Trophoblast cell (in vitro differentiated cells and primary cell): ENCODE measurements around the gene NRF1.

Source experiments
- DNase-seq, 2 donors: peaks; one replicate each; pipeline ENCODE4 v3.0.0-alpha.2; 2016
- H2AFZ ChIP-seq: 2 replicates; pipeline ENCODE4 v1.6.1; 2013; ENCODE audit warnings: low read length, moderate library complexity, mild to moderate bottlenecking; ENCODE audit not compliant: insufficient read depth, poor library complexity
- H2AK5ac ChIP-seq: 2 replicates; pipeline ENCODE4 v1.6.1; 2013; ENCODE audit warnings: mild to moderate bottlenecking, low read length
- H2BK120ac ChIP-seq: 2 replicates; pipeline ENCODE4 v1.6.1; 2013; ENCODE audit warnings: low read length, mild to moderate bottlenecking, moderate library complexity; ENCODE audit not compliant: insufficient read depth, poor library complexity
- H2BK12ac ChIP-seq: 2 replicates; pipeline ENCODE4 v1.6.1; 2013; ENCODE audit warnings: mild to moderate bottlenecking, low read length, moderate library complexity
- H2BK5ac ChIP-seq: 2 replicates; pipeline ENCODE4 v1.6.1; 2013; ENCODE audit warnings: low read length, low read depth, moderate library complexity, mild to moderate bottlenecking; ENCODE audit not compliant: poor library complexity
- H3K14ac ChIP-seq: 2 replicates; pipeline ENCODE4 v1.6.1; 2013; ENCODE audit warnings: mild to moderate bottlenecking, low read length
- H3K18ac ChIP-seq: 2 replicates; pipeline ENCODE4 v1.6.1; 2013; ENCODE audit warnings: mild to moderate bottlenecking, low read length
- H3K23ac ChIP-seq: 2 replicates; pipeline ENCODE4 v1.6.1; 2013; ENCODE audit warnings: low read length
- H3K27ac ChIP-seq: 2 replicates; pipeline ENCODE4 v1.5.1; 2013; ENCODE audit warnings: low read depth, mild to moderate bottlenecking, inconsistent platforms, low read length, moderate library complexity
- H3K27me3 ChIP-seq: 2 replicates; pipeline ENCODE4 v1.6.1; 2013; ENCODE audit warnings: inconsistent platforms, mild to moderate bottlenecking, low read length, moderate library complexity; ENCODE audit not compliant: insufficient read depth
- H3K36me3 ChIP-seq, 2 experiments: 1 replicate in 1 of 2; 2 replicates in 1 of 2; pipeline ENCODE4 v1.6.1; 2013; ENCODE audit warnings: low read length in 2 of 2, mild to moderate bottlenecking in 2 of 2, moderate library complexity in 1 of 2; ENCODE audit not compliant: insufficient read depth in 2 of 2, control insufficient read depth in 1 of 2
- H3K4ac ChIP-seq: 2 replicates; pipeline ENCODE4 v1.6.1; 2013; ENCODE audit warnings: low read depth, mild to moderate bottlenecking, low read length, moderate library complexity
- H3K4me1 ChIP-seq, 2 experiments: 1 replicate in 1 of 2; 2 replicates in 1 of 2; pipeline ENCODE4 v1.6.1; 2013; ENCODE audit warnings: low read length in 2 of 2, mild to moderate bottlenecking in 2 of 2, moderate library complexity in 1 of 2; ENCODE audit not compliant: insufficient read depth in 2 of 2, control insufficient read depth in 1 of 2
- H3K4me2 ChIP-seq: 2 replicates; pipeline ENCODE4 v1.6.1; 2013; ENCODE audit warnings: inconsistent platforms, mild to moderate bottlenecking, low read length, moderate library complexity
- H3K4me3 ChIP-seq: 2 replicates; pipeline ENCODE4 v1.5.1; 2013; ENCODE audit warnings: mild to moderate bottlenecking, low read depth, low read length, inconsistent platforms
- H3K79me1 ChIP-seq: one replicate; pipeline ENCODE4 v1.6.1; 2013; ENCODE audit warnings: low read length
- H3K79me2 ChIP-seq: 2 replicates; pipeline ENCODE4 v1.6.1; 2013; ENCODE audit warnings: low read length, mild to moderate bottlenecking; ENCODE audit not compliant: control insufficient read depth, insufficient read depth, poor library complexity
- H3K9ac ChIP-seq: 2 replicates; pipeline ENCODE4 v1.6.1; 2013; ENCODE audit warnings: mild to moderate bottlenecking, low read length
- H3K9me3 ChIP-seq: 2 replicates; pipeline ENCODE4 v1.6.1; 2013; ENCODE audit warnings: low read depth, mild to moderate bottlenecking, control low read depth, inconsistent platforms, low read length; ENCODE audit not compliant: insufficient read depth
- H4K12ac ChIP-seq: 2 replicates; pipeline ENCODE4 v1.6.1; 2013; ENCODE audit warnings: low read depth, mild to moderate bottlenecking, low read length, moderate library complexity
- H4K8ac ChIP-seq: 2 replicates; pipeline ENCODE4 v1.6.1; 2013; ENCODE audit warnings: low read depth, mild to moderate bottlenecking, low read length, moderate library complexity
- H4K91ac ChIP-seq: one replicate; pipeline ENCODE4 v1.6.1; 2013; ENCODE audit warnings: low read depth, mild to moderate bottlenecking, low read length, moderate library complexity
- WGBS: extraction: QIAGEN DNeasy Blood & Tissue Kit; methylation state at CpG from one replicate; pipeline ENCODE4 v1.1.7; 2013; ENCODE audit warnings: missing lambda C conversion rate; ENCODE audit not compliant: insufficient read length, insufficient coverage; ENCODE audit errors: extremely low coverage; 5-methylcytosine and 5-hydroxymethylcytosine counted together

NRF1 gene

DNA sequence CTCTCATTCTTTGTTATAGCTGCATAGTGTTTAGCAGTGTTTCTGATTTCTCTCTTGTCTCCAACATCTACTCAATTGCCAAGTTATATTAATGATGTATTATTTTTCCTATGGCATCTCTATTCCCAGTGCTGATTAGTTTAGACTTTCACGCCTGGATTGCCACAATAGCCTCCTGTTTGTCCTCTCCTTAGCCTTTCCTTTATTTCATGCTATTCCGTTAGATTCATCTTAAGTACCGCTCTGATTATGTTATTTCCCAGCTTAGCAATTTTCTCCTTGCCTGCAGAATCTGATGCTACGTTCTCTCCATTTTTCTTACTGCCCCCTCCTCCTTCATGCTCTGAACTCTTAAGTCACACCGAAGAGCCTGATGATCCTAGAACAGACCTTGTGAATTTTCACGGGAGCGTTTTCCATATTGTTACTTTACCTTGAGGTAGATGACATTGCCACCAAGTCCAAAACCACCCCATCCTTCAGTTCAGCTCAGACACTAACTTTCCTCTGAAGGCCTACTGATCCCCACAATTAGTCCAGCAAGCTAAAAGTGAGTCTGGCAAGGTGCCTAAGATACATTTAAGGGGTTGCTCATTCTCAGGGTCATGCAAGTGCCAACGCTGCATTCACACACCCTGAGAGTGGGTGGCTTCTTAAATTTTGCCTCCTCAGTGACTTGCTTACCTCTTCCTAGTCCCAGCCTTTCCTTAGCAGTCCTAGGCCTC is 6.6 kb upstream of the NRF1 start:
- Histone ChIP-seq H3K4me1 (no peaks in the 10 kb centered on the region), H3K27ac (no peak overlapping the region), H3K23ac (no peak overlapping the region), H3K4ac (no peak overlapping the region), H3K36me3 (peaks cover 3 to 7% of the 10 kb centered on the region in 2 experiments), H4K8ac (no peak overlapping the region), H4K12ac (no peak overlapping the region), H2AK5ac (no peak overlapping the region), H2BK5ac (no peak overlapping the region), H3K9ac (no peak overlapping the region), H3K79me1 (no peaks in the 10 kb centered on the region), H3K14ac (no peak overlapping the region), H2BK12ac (no peak overlapping the region), H3K18ac (no peak overlapping the region), H3K4me3 (no peak overlapping the region), H3K9me3 (no peaks in the 10 kb centered on the region), H4K91ac (no peak overlapping the region), H3K79me2 (no peaks in the 10 kb centered on the region), H3K4me2 (no peak overlapping the region), H2AFZ (no peak overlapping the region), H2BK120ac (no peak overlapping the region), H3K27me3 (no peaks in the 10 kb centered on the region)
- WGBS: no CpG with 5 or more reads among the region's 8 CpGs
- DNase-seq: no peak

DNA sequence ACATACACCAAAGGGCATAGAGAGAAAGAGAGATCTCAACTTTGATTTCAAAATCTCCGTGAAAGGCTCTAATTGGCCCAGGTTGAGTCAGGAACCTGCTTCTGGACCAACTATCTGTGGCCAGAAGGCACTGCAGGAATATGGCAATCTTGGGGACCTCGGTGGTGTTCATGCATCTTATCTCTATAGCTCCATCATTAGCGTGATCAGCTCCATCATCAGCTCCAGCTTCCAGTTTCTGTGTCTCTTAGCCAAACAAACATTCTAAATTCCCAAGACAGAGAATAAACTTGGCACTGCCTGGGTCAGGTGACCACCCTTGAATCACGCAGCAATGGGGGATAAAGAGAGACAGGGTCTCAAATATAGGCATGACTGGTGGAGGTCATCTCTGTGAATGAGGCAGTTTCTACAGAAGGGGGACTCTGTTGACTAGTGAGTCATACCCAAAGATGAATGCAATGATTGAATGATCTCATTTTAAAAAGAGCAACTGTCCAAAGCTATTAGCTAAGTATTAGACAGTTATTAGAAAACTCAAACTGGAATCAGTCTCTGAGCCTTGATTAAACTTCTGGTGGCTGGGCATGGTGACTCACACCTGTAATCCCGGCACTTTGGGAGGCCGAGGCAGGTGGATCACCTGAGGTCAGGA is 5.4 kb upstream of the NRF1 start:
- Histone ChIP-seq H4K8ac (no peak overlapping the region), H2AFZ (no peak overlapping the region), H3K27me3 (no peaks in the 10 kb centered on the region), H3K4ac (no peak overlapping the region), H3K9ac (no peak overlapping the region), H4K91ac (no peak overlapping the region), H2AK5ac (no peak overlapping the region), H2BK12ac (no peak overlapping the region), H4K12ac (no peak overlapping the region), H3K23ac (no peak overlapping the region), H3K18ac (no peak overlapping the region), H3K14ac (no peak overlapping the region), H3K79me2 (peaks cover 4% of the 10 kb centered on the region), H3K36me3 (peaks cover 3 to 7% of the 10 kb centered on the region in 2 experiments), H3K27ac (no peak overlapping the region), H3K4me3 (no peak overlapping the region), H3K79me1 (peaks cover 2% of the 10 kb centered on the region), H3K4me2 (no peak overlapping the region), H3K4me1 (peaks cover 0 to 3% of the 10 kb centered on the region in 2 experiments), H2BK120ac (no peak overlapping the region), H2BK5ac (no peak overlapping the region), H3K9me3 (no peaks in the 10 kb centered on the region)
- no CpG with 5 or more reads among the region's 6 CpGs for WGBS
- DNase-seq: no peak

DNA sequence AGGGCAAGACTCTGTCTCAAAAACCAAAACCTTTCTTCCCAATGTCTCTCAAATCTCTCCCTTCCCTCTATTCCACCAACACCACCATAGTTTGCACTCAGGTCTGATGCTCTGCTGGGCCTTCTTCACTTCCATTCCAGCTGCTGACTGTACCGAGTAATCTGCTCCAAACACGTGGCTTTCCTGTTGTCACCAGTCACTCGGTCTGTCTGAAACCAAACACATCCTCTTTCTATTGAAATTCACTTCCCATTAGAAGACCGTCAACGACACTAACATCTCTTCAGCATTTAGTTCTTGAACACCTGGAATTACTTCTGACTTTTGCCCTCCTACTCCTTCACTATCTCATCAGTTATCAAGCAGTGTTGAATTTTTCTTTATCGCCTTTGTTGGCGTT is 4.7 kb upstream of the NRF1 start:
- no peak overlapping the region for H3K23ac ChIP-seq
- no peak overlapping the region for H3K4ac ChIP-seq
- peaks cover 0 to 3% of the 10 kb centered on the region in 2 experiments for H3K4me1 ChIP-seq
- H3K9me3 ChIP-seq: no peaks in the 10 kb centered on the region
- no peak overlapping the region for H2BK120ac ChIP-seq
- no peak overlapping the region for H2BK5ac ChIP-seq
- no peak overlapping the region for H3K4me3 ChIP-seq
- no peak overlapping the region for H3K9ac ChIP-seq
- no CpG with 5 or more reads among the region's 7 CpGs for WGBS
- H2AFZ ChIP-seq: no peak overlapping the region
- H3K27me3 ChIP-seq: no peaks in the 10 kb centered on the region
- peaks cover 3 to 7% of the 10 kb centered on the region in 2 experiments for H3K36me3 ChIP-seq
- peaks cover 7% of the 10 kb centered on the region for H3K79me2 ChIP-seq
- no peak overlapping the region for H2AK5ac ChIP-seq
- no peak overlapping the region for H3K4me2 ChIP-seq
- no peak overlapping the region for H3K27ac ChIP-seq
- H4K12ac ChIP-seq: no peak overlapping the region
- no peak overlapping the region for H4K91ac ChIP-seq
- no peak overlapping the region for H3K14ac ChIP-seq
- peak in 1 of 2 donors; percentile 40 for DNase-seq
- H3K79me1 ChIP-seq: peaks cover 9% of the 10 kb centered on the region
- no peak overlapping the region for H2BK12ac ChIP-seq
- no peak overlapping the region for H4K8ac ChIP-seq
- no peak overlapping the region for H3K18ac ChIP-seq

DNA sequence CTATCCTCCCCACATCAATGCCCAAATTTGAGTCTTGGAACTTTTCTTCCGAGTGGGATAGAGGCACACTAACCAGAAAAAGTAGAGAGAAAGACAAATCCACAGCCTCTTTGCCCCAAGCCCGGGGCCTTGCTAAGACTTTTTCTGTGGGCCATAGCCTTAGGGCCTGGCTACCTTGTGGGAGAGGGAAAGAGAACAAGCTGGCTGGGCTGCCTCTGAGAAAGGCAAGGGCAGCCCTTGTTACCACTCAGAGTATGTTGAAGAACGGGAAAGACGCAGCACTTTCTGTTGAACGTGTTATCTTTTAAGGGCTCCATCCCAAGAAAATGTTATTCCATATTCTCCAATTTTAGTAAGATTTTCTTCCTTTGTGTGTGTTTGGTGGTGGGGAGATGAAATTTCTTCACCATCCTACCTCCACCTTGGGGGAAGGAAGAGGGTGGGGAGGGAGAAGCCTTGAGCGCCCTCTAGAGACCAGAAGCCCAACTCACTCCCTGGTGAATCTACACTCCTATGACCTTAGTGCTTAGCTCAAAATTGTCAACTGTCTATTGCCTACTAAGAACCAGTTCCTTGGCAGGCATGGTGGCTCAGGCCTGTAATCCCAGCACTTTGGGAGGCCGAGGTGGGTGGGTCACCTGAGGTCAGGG is 3.9 kb upstream of the NRF1 start:
- Histone ChIP-seq H3K4me2 (no peak overlapping the region), H3K27ac (no peak overlapping the region), H3K36me3 (peaks cover 3 to 7% of the 10 kb centered on the region in 2 experiments), H4K12ac (no peak overlapping the region), H2BK5ac (no peak overlapping the region), H4K8ac (no peak overlapping the region), H2BK12ac (no peak overlapping the region), H3K18ac (no peak overlapping the region), H3K23ac (no peak overlapping the region), H4K91ac (no peak overlapping the region), H2BK120ac (no peak overlapping the region), H3K4ac (no peak overlapping the region), H3K4me1 (peaks cover 0 to 3% of the 10 kb centered on the region in 2 experiments), H3K9ac (no peak overlapping the region), H3K27me3 (no peaks in the 10 kb centered on the region), H3K9me3 (no peaks in the 10 kb centered on the region), H3K79me2 (peaks cover 15% of the 10 kb centered on the region), H3K14ac (no peak overlapping the region), H3K79me1 (peaks cover 16% of the 10 kb centered on the region), H2AFZ (no peak overlapping the region), H3K4me3 (no peak overlapping the region), H2AK5ac (no peak overlapping the region)
- WGBS: no CpG with 5 or more reads among the region's 7 CpGs
- DNase-seq: peak; percentile 58 to 84
